Measurements from ENCODE around the gene CTXN1. TPM values are rescaled to one million over a fixed set of nuclear protein-coding genes. Genes with fewer than 3 reads are reported as not detected.

CTXN1 gene
- total RNA-seq, 1 donor from 2014 or later: 90.6 TPM

DNA sequence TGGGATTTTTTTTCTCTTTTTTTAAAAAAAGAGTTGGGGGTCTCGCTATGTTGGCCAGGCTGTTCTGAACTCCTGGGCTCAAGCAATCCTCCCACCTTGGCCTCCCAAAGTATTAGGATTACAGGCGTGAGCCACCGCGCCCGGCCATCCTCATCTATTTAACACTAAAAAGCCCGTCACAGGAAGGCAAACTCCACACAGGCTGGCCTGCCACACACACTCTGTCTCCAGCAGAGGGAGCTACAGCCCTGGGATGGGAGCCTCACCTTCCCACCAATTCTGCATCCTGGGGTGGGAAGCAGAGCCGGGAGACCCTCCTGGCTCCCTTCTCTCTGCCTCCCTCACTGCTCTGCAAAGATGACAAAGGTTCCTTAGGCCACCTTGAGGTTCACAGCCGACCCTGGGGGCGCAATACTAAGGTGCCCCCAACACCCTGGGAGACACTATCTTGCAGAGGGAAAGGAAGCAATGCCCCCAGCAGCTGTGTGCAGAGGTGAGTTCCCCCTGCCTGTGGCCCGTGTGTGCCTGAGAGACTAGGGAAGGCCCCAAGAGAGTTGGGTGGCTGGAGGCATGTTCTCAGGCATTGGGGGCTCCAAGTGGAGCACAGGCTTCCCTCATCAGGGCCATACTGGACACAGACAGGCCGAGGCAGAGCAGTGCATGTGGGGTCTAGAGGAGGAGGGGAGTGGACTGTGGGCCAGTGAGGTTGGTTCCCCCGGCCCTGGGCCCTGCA, 44.9 kb upstream of the CTXN1 start:
- TF ChIP-seq, protein P1, sequence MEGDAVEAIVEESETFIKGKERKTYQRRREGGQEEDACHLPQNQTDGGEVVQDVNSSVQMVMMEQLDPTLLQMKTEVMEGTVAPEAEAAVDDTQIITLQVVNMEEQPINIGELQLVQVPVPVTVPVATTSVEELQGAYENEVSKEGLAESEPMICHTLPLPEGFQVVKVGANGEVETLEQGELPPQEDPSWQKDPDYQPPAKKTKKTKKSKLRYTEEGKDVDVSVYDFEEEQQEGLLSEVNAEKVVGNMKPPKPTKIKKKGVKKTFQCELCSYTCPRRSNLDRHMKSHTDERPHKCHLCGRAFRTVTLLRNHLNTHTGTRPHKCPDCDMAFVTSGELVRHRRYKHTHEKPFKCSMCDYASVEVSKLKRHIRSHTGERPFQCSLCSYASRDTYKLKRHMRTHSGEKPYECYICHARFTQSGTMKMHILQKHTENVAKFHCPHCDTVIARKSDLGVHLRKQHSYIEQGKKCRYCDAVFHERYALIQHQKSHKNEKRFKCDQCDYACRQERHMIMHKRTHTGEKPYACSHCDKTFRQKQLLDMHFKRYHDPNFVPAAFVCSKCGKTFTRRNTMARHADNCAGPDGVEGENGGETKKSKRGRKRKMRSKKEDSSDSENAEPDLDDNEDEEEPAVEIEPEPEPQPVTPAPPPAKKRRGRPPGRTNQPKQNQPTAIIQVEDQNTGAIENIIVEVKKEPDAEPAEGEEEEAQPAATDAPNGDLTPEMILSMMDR (IDR thresholded peaks at IDR 0.05; ENCODE audit: partially characterized antibody, unreplicated experiment): peak; percentile 83
- peaks cover 5% of the 10 kb centered on the region for H3K36me3 Mint-ChIP-seq (ENCODE audit: unreplicated experiment)
- H3K27me3 Mint-ChIP-seq (ENCODE audit: unreplicated experiment): peaks cover 18% of the 10 kb centered on the region
- peaks cover 13% of the 10 kb centered on the region for H3K9me3 Mint-ChIP-seq (ENCODE audit: unreplicated experiment)
- H3K4me3 Mint-ChIP-seq (ENCODE audit: unreplicated experiment): no peak overlapping the region
- peaks cover 17% of the 10 kb centered on the region for H3K4me1 Mint-ChIP-seq (ENCODE audit: low read depth, unreplicated experiment)
- peak; percentile 82 for DNase-seq
- H3K27ac Mint-ChIP-seq (ENCODE audit: unreplicated experiment): peak overlapping the region; percentile 89

DNA sequence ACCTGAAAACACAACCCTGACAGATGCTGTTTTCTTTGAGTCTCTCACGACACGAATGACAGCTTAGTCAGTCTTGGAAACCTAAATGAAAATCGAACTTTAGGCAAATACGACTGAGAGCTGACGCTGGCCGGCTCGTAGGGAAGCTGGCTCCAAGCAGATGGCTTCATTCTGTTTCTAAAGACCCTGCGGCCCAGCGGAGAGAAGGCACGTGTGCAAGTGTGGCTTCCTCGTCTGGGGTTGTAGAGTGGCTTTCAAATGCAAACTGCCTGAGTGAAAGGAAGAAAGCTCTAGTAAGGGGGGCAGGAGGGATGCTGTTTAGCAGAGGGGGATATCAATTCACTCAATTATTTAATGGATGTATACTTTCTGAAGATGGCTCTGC, 43.6 kb upstream of the CTXN1 start:
- Mint-ChIP-seq H3K27ac (ENCODE audit: unreplicated experiment) (peak overlapping the region; percentile 99), H3K36me3 (ENCODE audit: unreplicated experiment) (peaks cover 5% of the 10 kb centered on the region), H3K27me3 (ENCODE audit: unreplicated experiment) (peaks cover 21% of the 10 kb centered on the region), H3K4me1 (ENCODE audit: low read depth, unreplicated experiment) (peaks cover 17% of the 10 kb centered on the region), H3K9me3 (ENCODE audit: unreplicated experiment) (peaks cover 13% of the 10 kb centered on the region), H3K4me3 (ENCODE audit: unreplicated experiment) (peak overlapping the region; percentile 71)
- peak; percentile 68 for DNase-seq
- TF ChIP-seq, protein P1 (IDR thresholded peaks at IDR 0.05; ENCODE audit: partially characterized antibody, unreplicated experiment): no peak

DNA sequence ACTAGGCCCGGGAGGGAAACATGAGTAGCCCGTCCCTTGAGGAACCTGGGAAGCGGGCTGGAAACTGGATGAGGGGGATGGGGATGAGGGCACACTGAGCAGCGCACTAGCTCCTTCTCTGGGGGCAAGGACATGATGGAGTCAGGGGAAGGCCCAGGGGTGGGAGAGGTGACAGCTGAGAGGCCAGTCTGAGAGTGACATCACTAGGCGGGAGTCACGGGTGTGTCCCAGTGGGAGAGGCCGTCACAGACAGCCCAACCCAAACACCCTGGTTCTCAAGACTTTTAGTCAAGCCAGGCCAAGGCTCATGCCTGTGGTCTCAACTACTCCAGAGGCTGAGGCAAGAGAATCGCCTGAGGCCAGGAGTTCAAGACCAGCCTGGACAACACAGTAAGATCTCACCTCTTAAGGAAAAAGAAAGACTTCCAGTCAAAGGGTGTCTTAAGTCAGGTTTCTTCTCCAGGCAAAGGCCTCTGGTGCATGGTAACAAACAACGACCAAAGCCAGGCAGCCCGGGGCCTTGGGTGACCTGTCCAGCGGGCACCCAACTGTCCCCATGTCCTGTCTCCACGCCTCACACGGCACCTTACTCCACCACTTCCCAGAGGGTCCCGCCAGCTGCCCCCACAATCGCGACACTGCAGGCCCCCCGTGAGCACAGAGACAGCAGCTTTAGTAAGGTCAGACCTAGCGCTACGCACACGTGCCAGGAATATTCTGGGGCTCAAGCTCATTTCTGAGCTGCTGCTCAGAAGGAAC, 43.0 kb upstream of the CTXN1 start:
- peaks cover 5% of the 10 kb centered on the region for H3K36me3 Mint-ChIP-seq (ENCODE audit: unreplicated experiment)
- H3K4me1 Mint-ChIP-seq (ENCODE audit: low read depth, unreplicated experiment): peaks cover 17% of the 10 kb centered on the region
- peaks cover 18% of the 10 kb centered on the region for H3K27me3 Mint-ChIP-seq (ENCODE audit: unreplicated experiment)
- no peak for DNase-seq
- TF ChIP-seq, protein P1 (IDR thresholded peaks at IDR 0.05; ENCODE audit: partially characterized antibody, unreplicated experiment): no peak
- H3K27ac Mint-ChIP-seq (ENCODE audit: unreplicated experiment): peak overlapping the region; percentile 99
- peak overlapping the region; percentile 71 for H3K4me3 Mint-ChIP-seq (ENCODE audit: unreplicated experiment)
- peaks cover 14% of the 10 kb centered on the region for H3K9me3 Mint-ChIP-seq (ENCODE audit: unreplicated experiment)

DNA sequence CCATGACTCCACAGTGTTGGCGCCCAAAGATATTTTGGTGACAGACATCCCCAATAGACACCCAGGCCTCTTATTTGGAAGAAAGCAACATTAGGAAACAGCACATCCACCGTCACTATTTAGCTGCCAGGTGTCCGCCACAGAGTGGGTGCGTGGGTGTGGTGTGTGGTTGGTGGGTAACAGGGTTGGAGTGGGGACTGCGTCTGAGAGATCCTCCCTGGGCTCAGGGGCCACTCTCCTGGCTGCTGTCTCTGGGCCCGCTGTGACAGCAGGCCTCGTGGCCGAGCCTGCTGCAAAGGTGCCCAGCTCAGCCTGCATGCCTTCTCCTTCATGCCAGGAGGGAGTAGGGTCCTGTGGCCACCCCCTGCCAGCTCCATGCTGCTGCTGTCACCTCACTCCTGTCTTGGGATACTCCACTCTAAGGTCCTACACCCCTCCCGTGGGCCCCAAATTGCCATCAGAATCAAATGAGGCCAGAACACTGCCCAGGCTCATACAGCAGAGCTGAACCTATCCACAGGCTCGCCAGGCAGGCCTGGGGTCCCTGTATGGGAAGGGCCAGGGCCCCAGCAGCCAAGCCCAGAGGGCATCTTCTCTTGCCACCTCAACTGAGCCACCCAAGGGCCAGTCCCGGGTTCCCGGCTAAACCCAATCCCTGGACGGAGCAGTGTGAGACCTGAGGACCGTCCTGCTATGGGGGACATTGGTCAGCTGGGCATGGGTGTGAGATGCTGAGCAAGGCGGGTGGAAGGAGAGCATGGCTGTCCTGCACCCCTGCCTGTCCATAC, 42.3 kb upstream of the CTXN1 start:
- peaks cover 11% of the 10 kb centered on the region for H3K9me3 Mint-ChIP-seq (ENCODE audit: unreplicated experiment)
- no peak overlapping the region for H3K4me3 Mint-ChIP-seq (ENCODE audit: unreplicated experiment)
- peaks cover 5% of the 10 kb centered on the region for H3K36me3 Mint-ChIP-seq (ENCODE audit: unreplicated experiment)

More for the DNA sequence above, 42.3 kb upstream of the CTXN1 start:
- Mint-ChIP-seq H3K27ac (ENCODE audit: unreplicated experiment) (peak overlapping the region; percentile 99), H3K4me1 (ENCODE audit: low read depth, unreplicated experiment) (peaks cover 17% of the 10 kb centered on the region), H3K27me3 (ENCODE audit: unreplicated experiment) (peaks cover 18% of the 10 kb centered on the region)
- TF ChIP-seq, protein P1 (IDR thresholded peaks at IDR 0.05; ENCODE audit: partially characterized antibody, unreplicated experiment): no peak
- no peak for DNase-seq
